ENCODE results near the gene TRPM5. TPM values are rescaled to one million over a fixed set of nuclear protein-coding genes. Genes with fewer than 3 reads are reported as not detected.

The TRPM5 gene
- total and polyA plus RNA-seq, 9 of the 15 experiments (the other 6 are each of a cell fraction or from before 2014, with no cell fraction given), result not detected

DNA sequence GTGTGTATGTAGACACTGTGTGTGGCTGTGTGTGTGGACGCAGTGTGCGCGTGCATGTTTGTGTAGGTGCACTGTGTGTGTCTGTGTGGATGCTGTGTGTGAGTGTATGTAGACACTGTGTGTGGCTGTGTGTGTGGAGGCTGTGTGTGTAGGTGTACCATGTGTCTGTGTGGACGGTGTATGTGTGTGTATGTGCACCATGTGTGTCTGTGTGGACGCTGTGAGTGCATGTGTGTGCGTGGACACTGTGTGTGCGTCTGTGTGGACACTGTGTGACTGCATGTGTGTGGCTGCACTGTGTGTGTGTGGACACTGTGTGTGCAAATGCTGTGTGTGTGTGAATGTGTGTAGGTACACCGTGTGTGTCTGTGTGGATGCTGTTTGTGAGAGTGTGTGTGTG is 10.3 kb downstream of the TRPM5 start:
- Histone ChIP-seq H3K4me3 (no peak overlapping the region), H3K9me3 (replicated peaks; ENCODE audit: control insufficient read depth, insufficient read depth, low read depth, low read length) (peaks cover 2% of the 10 kb centered on the region; the same call in 1 of the 2 replicates), H3K79me2 (ENCODE audit: control insufficient read depth, insufficient read depth, low read length) (no peaks in the 10 kb centered on the region), H3K4me1 (replicated peaks in 1 of 2; ENCODE audit: control insufficient read depth in 2 of 2, insufficient read depth in 2 of 2, low read length in 2 of 2) (peaks cover 0 to 3% of the 10 kb centered on the region in 2 experiments; a peak in 1 of 5 replicates), H3K4me2 (ENCODE audit: insufficient read depth, low read length) (no peak overlapping the region), H3K27me3 (ENCODE audit: control insufficient read depth in 2 of 2, insufficient read depth in 2 of 2, low read length in 2 of 2) (peaks cover 2 to 53% of the 10 kb centered on the region in 2 experiments; a peak in 4 of 5 replicates), H4K20me1 (replicated peaks; ENCODE audit: control insufficient read depth, insufficient read depth, low read length) (peaks cover 4% of the 10 kb centered on the region; the same call in 1 of the 2 replicates), H3K9ac (ENCODE audit: insufficient read depth in 1 of 2, low read depth in 2 of 2, low read length in 2 of 2) (no peak overlapping the region), H3K36me3 (ENCODE audit: control insufficient read depth, insufficient read depth, low read length) (no peaks in the 10 kb centered on the region), H3K27ac (ENCODE audit: extremely low read depth, low read depth, low read length) (no peak overlapping the region), H2AFZ (ENCODE audit: low read depth, low read length) (no peak overlapping the region), H3K9me1 (ENCODE audit: control insufficient read depth, insufficient read depth, low read length) (peaks cover 2% of the 10 kb centered on the region)
- TF ChIP-seq SAP30 (IDR thresholded peaks at IDR 0.05; ENCODE audit: borderline replicate concordance, insufficient read depth, low read depth, low read length, poor library complexity, severe bottlenecking) (no peak), ERF (CRISPR knock-in tag; IDR thresholded peaks at IDR 0.05) (no peak), MCM2 (IDR thresholded peaks at IDR 0.05; ENCODE audit: low read depth) (no peak), PTBP1 (IDR thresholded peaks at IDR 0.05; ENCODE audit: low read depth, low read length) (no peak), POLR3G (IDR thresholded peaks at IDR 0.05; ENCODE audit: extremely low read depth, insufficient read length, insufficient replicate concordance) (no peak), FOXM1 (IDR thresholded peaks at IDR 0.05; ENCODE audit: low read depth) (no peak), FOXM1 (CRISPR knock-in tag; IDR thresholded peaks at IDR 0.05; ENCODE audit: low read depth) (no peak), XRCC5 (IDR thresholded peaks at IDR 0.05; ENCODE audit: low read depth, low read length) (no peak), SAFB (IDR thresholded peaks at IDR 0.05; ENCODE audit: borderline replicate concordance, low read depth, low read length) (no peak), STAG1 (CRISPR knock-in tag; IDR thresholded peaks at IDR 0.05; ENCODE audit: borderline replicate concordance) (no peak), TAL1 (IDR thresholded peaks at IDR 0.05) (no peak), HDAC2 (IDR thresholded peaks at IDR 0.05) (no peak), TCFL5 (CRISPR knock-in tag; conservative IDR thresholded peaks at IDR 0.05) (no peak), KLF13 (tag; IDR thresholded peaks at IDR 0.05; ENCODE audit: borderline replicate concordance, low read depth) (no peak)
- TF ChIP-seq, protein P1, sequence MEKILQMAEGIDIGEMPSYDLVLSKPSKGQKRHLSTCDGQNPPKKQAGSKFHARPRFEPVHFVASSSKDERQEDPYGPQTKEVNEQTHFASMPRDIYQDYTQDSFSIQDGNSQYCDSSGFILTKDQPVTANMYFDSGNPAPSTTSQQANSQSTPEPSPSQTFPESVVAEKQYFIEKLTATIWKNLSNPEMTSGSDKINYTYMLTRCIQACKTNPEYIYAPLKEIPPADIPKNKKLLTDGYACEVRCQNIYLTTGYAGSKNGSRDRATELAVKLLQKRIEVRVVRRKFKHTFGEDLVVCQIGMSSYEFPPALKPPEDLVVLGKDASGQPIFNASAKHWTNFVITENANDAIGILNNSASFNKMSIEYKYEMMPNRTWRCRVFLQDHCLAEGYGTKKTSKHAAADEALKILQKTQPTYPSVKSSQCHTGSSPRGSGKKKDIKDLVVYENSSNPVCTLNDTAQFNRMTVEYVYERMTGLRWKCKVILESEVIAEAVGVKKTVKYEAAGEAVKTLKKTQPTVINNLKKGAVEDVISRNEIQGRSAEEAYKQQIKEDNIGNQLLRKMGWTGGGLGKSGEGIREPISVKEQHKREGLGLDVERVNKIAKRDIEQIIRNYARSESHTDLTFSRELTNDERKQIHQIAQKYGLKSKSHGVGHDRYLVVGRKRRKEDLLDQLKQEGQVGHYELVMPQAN (IDR thresholded peaks at IDR 0.05; ENCODE audit: borderline replicate concordance), result no peak
- TF ChIP-seq, protein P2, sequence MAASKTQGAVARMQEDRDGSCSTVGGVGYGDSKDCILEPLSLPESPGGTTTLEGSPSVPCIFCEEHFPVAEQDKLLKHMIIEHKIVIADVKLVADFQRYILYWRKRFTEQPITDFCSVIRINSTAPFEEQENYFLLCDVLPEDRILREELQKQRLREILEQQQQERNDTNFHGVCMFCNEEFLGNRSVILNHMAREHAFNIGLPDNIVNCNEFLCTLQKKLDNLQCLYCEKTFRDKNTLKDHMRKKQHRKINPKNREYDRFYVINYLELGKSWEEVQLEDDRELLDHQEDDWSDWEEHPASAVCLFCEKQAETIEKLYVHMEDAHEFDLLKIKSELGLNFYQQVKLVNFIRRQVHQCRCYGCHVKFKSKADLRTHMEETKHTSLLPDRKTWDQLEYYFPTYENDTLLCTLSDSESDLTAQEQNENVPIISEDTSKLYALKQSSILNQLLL (CRISPR knock-in tag; IDR thresholded peaks at IDR 0.05; ENCODE audit: borderline replicate concordance), result no peak
- no TSS peak for BruUV-seq (replicated peaks)
- FAIRE-seq (no peak), ATAC-seq (no peak), DNase-seq (ENCODE audit: extremely low read depth in 1 of 4, low spot score in 3 of 4) (no peak)
- CTCF ChIA-PET (ENCODE audit: low intra/inter-chr PET ratio), result no interaction called here
- 45% methylated on average over 8 of the region's 8 CpGs for WGBS (ENCODE audit: insufficient coverage, low coverage, missing lambda C conversion rate)
- POLR2A ChIA-PET, result no interaction called here
- intact Hi-C loops (cut with micrococcal nuclease) (no loop called here), in situ Hi-C loops (cut with MboI) (no loop called here)

Data from K562 (cell line).